Sigmoid colon (tissue), 7 donors: ENCODE results near the gene ITM2B. TPM values are rescaled to one million over a fixed set of nuclear protein-coding genes. Genes with fewer than 3 reads are reported as not detected.

Experiments used
- DNase-seq: peaks from one replicate; pipeline ENCODE4 v3.0.0-alpha.2; 2019
- H3K27ac ChIP-seq, 4 donors: fragments of 200-600 bp; sonication (generic); one replicate each; pipeline ENCODE4 v1.5.1; 2016 to 2019; ENCODE audit warnings: mild to moderate bottlenecking in 1 of 4
- H3K27me3 ChIP-seq, 3 donors: fragments of 200-600 bp; sonication (generic); one replicate each; pipeline ENCODE4 v1.5.1; 2019; ENCODE audit warnings: mild to moderate bottlenecking in 1 of 3
- H3K36me3 ChIP-seq, 4 donors: fragments of 200-600 bp; sonication (generic); one replicate each; pipeline ENCODE4 v1.5.1; 2016 to 2019
- H3K4me1 ChIP-seq, 4 donors: fragments of 200-600 bp; sonication (generic); one replicate each; pipeline ENCODE4 v1.5.1; 2017 to 2019
- H3K4me3 ChIP-seq, 4 donors: fragments of 200-600 bp; sonication (generic); one replicate each; pipeline ENCODE4 v1.5.1; 2017 to 2019; ENCODE audit warnings: mild to moderate bottlenecking in 2 of 4, moderate library complexity in 1 of 4
- H3K9me3 ChIP-seq, 4 donors: fragments of 200-600 bp in 3 of 4; sonication (generic) in 3 of 4; one replicate each; pipeline versions ENCODE4 v1.5.1 to v1.6.1; 2013 to 2019
- CTCF ChIP-seq, 4 experiments: fragments of 450-650 bp in 3 of 4; fragments of 200-600 bp in 1 of 4; IDR thresholded peaks; one replicate each; pipeline ENCODE4 v1.5.1; 2016 to 2019; ENCODE audit warnings: antibody characterized with exemption in 4 of 4, mild to moderate bottlenecking in 3 of 4, moderate library complexity in 2 of 4
- EP300 ChIP-seq, 4 donors: sonication (generic); formaldehyde crosslinking; IDR thresholded peaks; one replicate each; pipeline ENCODE4 v1.6.1; 2017; ENCODE audit warnings: antibody characterized with exemption in 4 of 4
- POLR2A ChIP-seq, 2 donors: fragments of 450-650 bp; IDR thresholded peaks; one replicate each; pipeline ENCODE4 v1.6.1; 2016; ENCODE audit warnings: antibody characterized with exemption in 2 of 2, mild to moderate bottlenecking in 2 of 2, moderate library complexity in 2 of 2
- POLR2AphosphoS5 ChIP-seq, 4 donors: sonication (generic); formaldehyde crosslinking; IDR thresholded peaks; one replicate each; pipeline ENCODE4 v1.6.1; 2017; ENCODE audit warnings: antibody characterized with exemption in 4 of 4
- WGBS, 2 donors: extraction: QIAGEN DNeasy Blood & Tissue Kit; methylation state at CpG; one replicate each; pipeline ENCODE4 v1.1.7; 2013; 5-methylcytosine and 5-hydroxymethylcytosine counted together
- intact Hi-C: fragments of 100-400 bp; cut with DNase I; formaldehyde crosslinking; loops from one replicate; pipeline ENCODE4 v1.15.1; 2023
- polyA plus RNA-seq, 3 donors: library from polyadenylated mRNA; stranded (reverse); fragments of 200-250 nt; gene quantifications; one replicate each; pipeline ENCODE4 v1.2.3, GENCODE V29; 2013
- total RNA-seq, 4 donors: library from RNA; depleted of rRNA; stranded (reverse); fragments of >200 nt; gene quantifications; one replicate each; pipeline ENCODE4 v1.1.0, GENCODE V29; 2016
- donor health status: healthy with polysubstance abuse.
- donor health status: Bipolar disorder and iron deficiency.
- donor health status: healthy.

The ITM2B gene
- total and polyA plus RNA-seq, 7 donors = 147 to 478 (median 285) TPM

GRCh38 chr13:48255090-48255489, 22.1 kb downstream of the ITM2B start:
- Histone ChIP-seq H3K4me1 (peaks cover 0 to 39% (median 16%) of the 10 kb centered on the region in 4 donors), H3K4me3 (no peak overlapping the region), H3K27me3 (no peaks in the 10 kb centered on the region), H3K36me3 (peaks cover 8 to 66% (median 42%) of the 10 kb centered on the region in 4 donors), H3K9me3 (no peaks in the 10 kb centered on the region), H3K27ac (no peak overlapping the region)
- DNase-seq = no peak
- intact Hi-C loops = no loop called here
- no peak for TF ChIP-seq POLR2A (IDR thresholded peaks at IDR 0.05)
- no peak for TF ChIP-seq POLR2AphosphoS5 (IDR thresholded peaks at IDR 0.05)
- no peak for TF ChIP-seq EP300 (IDR thresholded peaks at IDR 0.05)
- TF ChIP-seq CTCF (IDR thresholded peaks at IDR 0.05) = no peak
- 91 to 93% methylated on average over 13 of the region's 13 CpGs for WGBS, 2 donors

GRCh38 chr13:48255954-48256353, 22.9 kb downstream of the ITM2B start:
- 25 to 60% methylated on average over 1 of the region's 1 CpG for WGBS, 2 donors
- intact Hi-C loops = no loop called here
- Histone ChIP-seq H3K4me1 (peaks cover 0 to 34% (median 12%) of the 10 kb centered on the region in 4 donors), H3K27ac (no peak overlapping the region), H3K27me3 (no peaks in the 10 kb centered on the region), H3K9me3 (no peaks in the 10 kb centered on the region), H3K36me3 (peaks cover 8 to 74% (median 47%) of the 10 kb centered on the region in 4 donors), H3K4me3 (no peak overlapping the region)
- no peak for DNase-seq
- no peak for TF ChIP-seq POLR2A (IDR thresholded peaks at IDR 0.05)
- no peak for TF ChIP-seq CTCF (IDR thresholded peaks at IDR 0.05)
- no peak for TF ChIP-seq EP300 (IDR thresholded peaks at IDR 0.05)
- no peak for TF ChIP-seq POLR2AphosphoS5 (IDR thresholded peaks at IDR 0.05)

GRCh38 chr13:48258002-48258401, 25.0 kb downstream of the ITM2B start:
- TF ChIP-seq CTCF (IDR thresholded peaks at IDR 0.05) (no peak), POLR2A (IDR thresholded peaks at IDR 0.05) (no peak), EP300 (IDR thresholded peaks at IDR 0.05) (no peak), POLR2AphosphoS5 (IDR thresholded peaks at IDR 0.05) (no peak)
- intact Hi-C loops = no loop called here

GRCh38 chr13:48258430-48258829, 25.4 kb downstream of the ITM2B start:
- Histone ChIP-seq H3K27me3 (no peaks in the 10 kb centered on the region), H3K36me3 (peaks cover 8 to 99% (median 51%) of the 10 kb centered on the region in 4 donors), H3K27ac (no peak overlapping the region), H3K4me3 (no peak overlapping the region), H3K4me1 (peaks cover 0 to 10% (median 4%) of the 10 kb centered on the region in 4 donors), H3K9me3 (no peaks in the 10 kb centered on the region)
- no peak for DNase-seq
- no peak for TF ChIP-seq EP300 (IDR thresholded peaks at IDR 0.05)
- no peak for TF ChIP-seq POLR2AphosphoS5 (IDR thresholded peaks at IDR 0.05)
- TF ChIP-seq CTCF (IDR thresholded peaks at IDR 0.05) = no peak
- TF ChIP-seq POLR2A (IDR thresholded peaks at IDR 0.05) = no peak
- intact Hi-C loops = no loop called here
- WGBS, 2 donors = 96 to 98% methylated on average over 3 of the region's 3 CpGs

More at GRCh38 chr13:48258002-48258401, 25.0 kb downstream of the ITM2B start:
- no peak for DNase-seq
- H3K4me3 ChIP-seq = no peak overlapping the region
- H3K27ac ChIP-seq = no peak overlapping the region
- H3K36me3 ChIP-seq = peaks cover 8 to 95% (median 50%) of the 10 kb centered on the region in 4 donors
- H3K4me1 ChIP-seq = peaks cover 0 to 15% (median 3%) of the 10 kb centered on the region in 4 donors
- H3K27me3 ChIP-seq = no peaks in the 10 kb centered on the region
- H3K9me3 ChIP-seq = no peaks in the 10 kb centered on the region

- 93% methylated on average over 4 of the region's 4 CpGs for WGBS, 2 donors
- H3K27me3 ChIP-seq = no peaks in the 10 kb centered on the region
- DNase-seq = no peak
- no peak overlapping the region for H3K4me3 ChIP-seq
- H3K36me3 ChIP-seq = peaks cover 0 to 97% (median 45%) of the 10 kb centered on the region in 4 donors
- TF ChIP-seq CTCF (IDR thresholded peaks at IDR 0.05) (no peak), EP300 (IDR thresholded peaks at IDR 0.05) (no peak), POLR2A (IDR thresholded peaks at IDR 0.05) (no peak), POLR2AphosphoS5 (IDR thresholded peaks at IDR 0.05) (no peak)
- H3K4me1 ChIP-seq = peaks cover 0 to 6% (median 2%) of the 10 kb centered on the region in 4 donors
- no peak overlapping the region for H3K27ac ChIP-seq
- no peaks in the 10 kb centered on the region for H3K9me3 ChIP-seq
- intact Hi-C loops = no loop called here
These were observed 28.0 kb downstream of the ITM2B start for GRCh38 chr13:48260970-48261369.
